Stimulated activated CD4-positive, alpha-beta T cell treated with anti-CD3 and anti-CD28 coated beads, Interleukin-1b, Interleukin-23, amount 100 ng/mL, for 4 hours (primary cell): Measurements from ENCODE around the gene MACROD1.
A peak's percentile ranks its signal among the peaks of the same experiment; 100 is the strongest.
"Not testable (repeated sequence)": the region's sequence is repeated elsewhere in the genome, so short reads cannot be mapped to it uniquely, and the experiment has no call there.

Source experiments
- DNase-seq, 2 donors: peaks; one replicate each; pipeline ENCODE4 v3.0.0-alpha.2; 2020; ENCODE audit warnings: low read depth in 2 of 2

MACROD1 gene

DNA sequence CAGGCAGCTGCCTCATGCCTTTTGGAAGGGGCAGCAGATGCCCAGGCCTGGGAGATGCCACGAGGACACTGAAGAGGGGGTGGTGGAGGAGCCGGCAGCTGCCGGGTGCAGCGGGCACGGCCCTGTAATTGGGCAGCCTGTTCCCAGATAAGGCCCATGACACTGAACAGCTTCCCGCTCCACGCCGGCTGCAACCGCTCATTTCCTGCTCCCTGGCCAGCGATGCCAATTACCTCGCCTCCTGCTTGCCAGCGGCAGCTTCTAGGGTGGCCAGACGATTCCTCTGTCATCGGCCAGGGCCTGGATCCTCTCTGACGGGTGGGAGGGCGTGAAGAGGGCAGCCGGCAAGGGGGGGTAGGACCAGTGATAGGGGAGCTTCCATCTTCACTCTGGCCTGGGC, 107.4 kb downstream of the MACROD1 start:
- DNase-seq = no peak

DNA sequence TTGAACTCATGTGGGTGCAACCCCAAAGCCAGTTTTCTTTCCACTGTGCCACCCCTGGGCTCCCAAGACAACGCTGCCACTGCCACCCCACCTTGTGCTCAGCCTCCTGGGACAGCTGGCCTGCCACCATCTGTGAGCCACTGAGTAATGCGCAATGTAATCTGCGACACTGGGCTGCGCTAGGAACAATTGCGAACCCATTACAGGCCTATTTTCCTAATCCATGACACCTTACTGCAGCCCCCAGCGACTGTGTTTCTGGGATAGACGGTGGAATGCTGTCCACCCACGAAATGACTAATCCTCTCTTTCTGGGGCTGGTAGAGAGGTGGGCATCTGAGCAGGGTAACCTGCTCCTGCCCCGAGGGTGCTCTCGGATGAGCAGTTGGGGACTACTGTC, 108.0 kb downstream of the MACROD1 start:
- no peak for DNase-seq

DNA sequence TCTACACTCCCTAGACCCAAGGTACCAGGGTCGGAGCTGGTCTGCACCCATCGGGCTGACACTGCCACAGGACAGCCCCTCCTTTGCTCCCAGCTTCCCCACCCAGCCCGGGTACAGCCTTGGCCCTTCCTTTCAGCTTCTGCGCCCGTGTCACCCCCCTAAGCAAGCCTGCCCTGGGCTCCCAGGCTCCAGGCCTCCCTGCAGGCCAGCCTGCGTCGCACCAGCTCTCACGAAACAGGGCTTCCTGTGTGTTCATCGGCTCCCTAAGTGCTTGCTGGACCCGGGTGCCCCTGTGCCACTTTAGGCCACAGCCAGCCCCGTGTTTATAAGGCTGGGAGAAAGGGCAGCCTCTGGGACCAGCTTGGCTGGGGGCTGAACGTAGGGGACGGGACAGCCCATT, 109.1 kb downstream of the MACROD1 start:
- no peak for DNase-seq

DNA sequence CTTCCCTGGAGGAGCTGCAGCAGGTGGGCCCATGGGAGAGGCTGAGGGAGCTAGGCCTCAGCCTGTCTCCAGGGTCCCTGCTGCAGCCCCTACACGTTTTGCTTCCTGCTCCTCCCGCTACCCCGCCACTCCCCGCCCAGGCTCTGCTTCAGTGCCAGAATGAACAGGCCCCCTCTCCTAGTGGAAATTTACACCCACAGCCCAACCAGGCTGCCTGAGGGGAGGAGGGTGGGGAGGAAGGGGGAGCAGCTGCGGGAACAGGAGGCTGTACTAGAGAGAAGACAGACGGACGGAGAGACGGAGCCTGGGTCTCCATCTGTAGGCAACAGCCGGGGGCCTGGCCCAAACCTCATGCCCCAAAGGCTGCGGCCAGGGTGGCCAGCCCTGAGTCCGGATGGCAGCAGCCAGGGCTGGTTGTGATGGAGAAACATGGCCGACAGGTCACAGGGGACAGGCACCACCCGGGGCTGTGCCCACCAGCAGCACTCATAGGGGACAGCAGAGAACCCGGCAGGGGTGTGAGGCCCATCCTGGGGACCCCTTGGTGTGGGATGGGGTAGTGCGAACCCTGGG, 109.6 kb downstream of the MACROD1 start:
- DNase-seq = no peak

DNA sequence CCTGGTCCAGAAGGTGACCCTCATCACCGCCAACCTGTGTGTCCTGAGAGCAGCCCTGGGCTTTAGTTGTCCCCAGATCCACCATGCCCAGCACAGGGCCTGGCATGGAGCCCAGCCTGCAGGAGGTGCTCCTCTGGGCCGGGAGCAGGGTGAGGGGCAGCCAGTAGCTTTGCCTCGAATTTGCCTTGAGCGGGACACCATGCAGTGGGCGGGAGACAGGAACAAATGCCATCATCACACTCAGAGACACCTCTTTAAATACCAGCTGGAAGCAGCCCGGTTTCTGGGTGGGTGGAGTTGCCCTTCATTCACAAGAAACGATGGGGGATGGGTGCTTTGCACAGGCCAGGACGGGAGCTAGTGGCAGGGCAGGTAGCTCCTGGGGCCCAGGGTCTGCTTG, 110.8 kb downstream of the MACROD1 start:
- DNase-seq = no peak

DNA sequence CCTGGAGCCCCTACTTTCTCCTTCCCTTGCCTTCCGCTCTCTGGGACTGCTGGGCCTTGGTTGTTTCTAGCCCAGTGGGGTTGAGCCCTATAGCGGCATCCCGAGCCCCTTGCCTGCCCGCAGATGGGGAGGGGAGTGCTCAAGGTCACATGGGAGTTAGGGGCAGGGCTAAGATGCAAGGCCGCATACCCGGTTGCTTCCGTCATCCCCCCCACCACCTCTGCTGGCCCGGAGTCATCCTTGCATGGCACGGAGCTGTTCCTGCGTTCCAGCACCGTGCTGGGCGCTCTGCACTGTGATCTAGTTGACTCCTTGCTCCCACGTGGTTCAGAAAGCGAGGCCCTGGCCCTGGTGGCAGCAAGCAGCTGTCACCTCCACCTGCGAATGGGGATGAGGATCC, 112.2 kb downstream of the MACROD1 start:
- no peak for DNase-seq

DNA sequence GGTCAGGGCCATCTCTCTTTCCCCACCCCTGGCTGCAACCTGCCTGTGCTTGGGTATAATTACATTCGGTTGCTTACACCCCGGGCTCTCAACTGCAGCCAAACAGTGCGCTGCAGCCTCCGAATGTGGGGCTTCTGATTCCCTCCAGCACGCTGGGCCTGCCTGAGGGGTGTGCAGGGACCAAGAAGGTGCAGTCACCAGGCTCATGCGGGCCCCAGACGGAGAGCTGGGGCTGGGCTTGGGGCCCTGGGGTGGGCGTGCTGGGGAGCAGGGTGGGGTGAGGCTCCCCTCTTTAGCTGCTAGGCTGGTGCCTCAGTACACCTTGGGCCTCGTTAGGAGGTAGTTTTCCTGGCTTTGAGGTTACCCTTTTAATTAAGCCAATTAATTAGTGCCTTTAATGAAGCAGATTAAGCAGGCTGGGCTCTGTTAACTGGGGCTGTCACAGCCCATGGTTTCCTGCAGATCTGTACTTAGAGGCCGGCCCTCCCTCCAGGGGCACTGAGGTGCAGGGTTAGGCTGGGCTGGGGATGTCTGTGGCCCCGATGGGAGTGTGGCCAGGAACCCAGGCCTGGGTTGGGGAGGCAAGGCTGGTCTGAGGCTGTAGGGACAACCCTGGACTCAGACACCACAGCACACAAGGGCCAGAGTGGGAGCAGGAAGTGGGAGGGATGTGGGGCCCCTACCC, 112.8 kb downstream of the MACROD1 start:
- no peak for DNase-seq

DNA sequence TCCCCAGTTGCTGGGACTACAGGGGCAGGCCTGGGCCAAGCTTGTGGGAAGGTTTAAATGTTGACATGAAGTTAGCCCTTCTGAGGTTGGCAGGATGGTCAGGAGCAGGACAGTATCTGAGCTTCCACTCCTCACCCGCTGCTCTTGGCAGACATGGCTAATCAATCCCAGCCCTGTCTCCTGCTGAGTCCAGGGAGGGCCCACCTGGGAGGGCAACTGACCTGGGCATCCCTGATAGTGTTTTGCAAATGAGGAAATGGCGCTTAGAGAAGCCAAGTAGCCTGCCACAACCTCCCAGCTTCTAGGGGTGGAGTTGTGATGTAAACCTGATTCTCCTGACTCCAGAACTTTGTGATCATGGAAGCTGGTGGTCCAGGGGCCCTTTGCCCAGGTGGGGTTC, 113.5 kb downstream of the MACROD1 start:
- DNase-seq = no peak

DNA sequence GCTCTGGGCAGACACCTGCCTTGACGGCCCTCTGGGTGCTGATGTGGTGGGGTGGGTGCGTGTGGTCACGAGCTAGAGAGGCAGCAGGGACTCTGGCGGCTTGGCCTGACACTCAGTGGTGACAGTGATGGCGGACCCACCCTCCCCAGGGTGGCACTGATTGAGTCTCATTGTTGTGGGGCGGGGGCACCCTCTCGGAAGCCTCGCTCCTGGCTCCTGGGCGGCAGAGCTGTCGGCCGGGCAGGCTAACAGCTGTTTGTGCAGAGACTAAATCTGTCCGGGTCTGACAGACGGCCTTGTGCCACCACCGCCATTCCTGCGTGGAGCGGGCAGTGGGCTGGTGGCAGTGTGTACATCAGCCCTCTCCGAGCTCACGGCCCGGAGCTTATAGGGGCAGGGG, 114.6 kb downstream of the MACROD1 start:
- DNase-seq = no peak

DNA sequence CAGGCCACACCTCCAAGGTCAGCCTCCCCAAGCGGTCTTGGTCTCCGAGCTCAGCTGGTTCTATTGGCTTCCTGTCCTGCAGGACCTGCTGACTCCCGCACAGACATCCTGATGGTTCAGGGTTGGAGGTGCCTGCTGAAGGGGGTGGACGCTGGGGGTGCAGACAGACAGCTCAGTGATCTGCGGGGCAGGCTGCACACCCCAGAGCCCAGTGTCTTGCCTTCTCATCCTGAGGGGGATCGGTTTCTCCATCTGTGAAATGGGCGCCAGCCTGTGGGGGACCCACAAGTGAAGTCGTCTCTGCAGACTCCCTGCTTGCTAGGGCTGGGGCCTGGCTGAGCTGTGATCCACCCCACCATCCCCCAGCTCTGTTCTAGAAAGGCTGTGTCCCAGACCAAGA, 116.4 kb downstream of the MACROD1 start:
- DNase-seq = no peak

DNA sequence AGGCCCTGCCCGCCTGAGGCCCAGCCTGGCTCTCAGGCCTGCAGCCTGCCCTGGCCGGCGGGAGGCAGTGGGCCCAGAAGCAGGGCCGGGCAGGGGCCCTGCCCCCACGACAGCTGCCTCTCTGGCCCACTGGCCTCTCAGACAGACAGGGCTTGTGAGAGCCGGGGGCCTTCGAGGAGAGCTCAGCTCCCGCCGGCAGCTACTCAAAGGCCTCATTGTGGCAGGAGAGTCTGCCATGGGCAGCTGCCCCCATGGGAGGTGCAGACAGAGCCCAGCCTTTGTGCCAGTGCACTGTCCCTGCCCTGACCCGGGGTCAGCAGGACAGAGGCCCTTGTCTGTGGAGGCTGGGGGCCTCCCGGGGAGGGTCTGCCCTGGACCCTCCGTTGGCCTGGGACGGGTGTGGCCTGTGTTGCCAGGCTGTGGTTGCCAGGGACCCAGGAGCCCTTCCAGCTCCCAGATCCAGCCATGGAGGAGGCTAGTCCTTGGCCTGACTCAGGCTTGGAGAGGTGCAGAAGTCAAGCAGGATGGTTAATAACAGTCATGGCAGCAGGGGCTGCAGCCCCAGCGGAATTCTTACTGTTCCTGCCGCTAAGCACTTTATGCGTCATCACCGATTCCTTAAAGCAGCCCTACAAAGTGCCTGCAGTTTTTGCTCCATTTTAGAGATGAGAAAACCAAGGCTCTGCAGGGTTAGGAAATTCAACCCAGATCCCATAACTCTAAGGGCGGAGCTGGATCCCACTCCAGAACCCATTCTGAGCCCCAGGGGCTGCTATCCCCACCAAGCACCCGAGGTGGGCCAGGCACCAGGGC, 117.7 kb downstream of the MACROD1 start:
- no peak for DNase-seq

DNA sequence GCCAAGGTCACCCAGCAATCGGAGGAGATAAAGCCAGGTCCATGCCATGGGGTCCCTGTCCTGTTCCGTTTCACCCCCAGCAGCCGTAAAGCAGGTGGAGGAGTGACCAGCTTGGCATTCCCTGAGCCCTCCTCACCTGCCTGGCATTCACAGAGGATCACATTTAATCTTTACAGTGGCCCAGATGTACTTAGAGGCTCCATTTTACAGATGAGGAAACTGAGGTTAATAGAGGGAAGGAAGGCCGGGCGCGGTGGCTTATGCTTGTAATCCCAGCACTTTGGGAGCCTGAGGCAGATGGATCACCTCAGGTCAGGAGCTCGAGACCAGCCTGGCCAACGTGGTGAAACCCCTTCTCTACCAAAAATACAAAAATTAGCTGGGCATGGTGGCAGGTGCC, 118.5 kb downstream of the MACROD1 start:
- not testable (repeated sequence) for DNase-seq

DNA sequence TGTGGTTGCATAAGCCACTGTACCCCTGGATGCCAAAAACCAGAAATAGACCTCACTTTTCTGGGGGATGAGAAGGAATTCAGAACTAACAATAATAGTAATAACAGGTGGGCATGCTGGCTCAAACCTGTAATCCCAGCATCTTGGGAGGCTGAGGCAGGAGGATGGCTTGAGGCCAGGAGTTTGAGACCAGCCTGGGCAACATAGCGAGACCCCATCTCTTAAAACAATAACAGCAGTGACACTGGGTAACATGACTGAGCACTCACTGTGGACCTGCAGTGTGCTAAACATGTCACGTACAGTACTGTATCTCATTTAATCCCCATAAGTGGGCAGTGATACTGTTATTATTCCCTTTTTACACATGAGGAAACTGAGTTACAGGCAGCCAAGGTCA, 120.2 kb downstream of the MACROD1 start:
- no peak for DNase-seq

DNA sequence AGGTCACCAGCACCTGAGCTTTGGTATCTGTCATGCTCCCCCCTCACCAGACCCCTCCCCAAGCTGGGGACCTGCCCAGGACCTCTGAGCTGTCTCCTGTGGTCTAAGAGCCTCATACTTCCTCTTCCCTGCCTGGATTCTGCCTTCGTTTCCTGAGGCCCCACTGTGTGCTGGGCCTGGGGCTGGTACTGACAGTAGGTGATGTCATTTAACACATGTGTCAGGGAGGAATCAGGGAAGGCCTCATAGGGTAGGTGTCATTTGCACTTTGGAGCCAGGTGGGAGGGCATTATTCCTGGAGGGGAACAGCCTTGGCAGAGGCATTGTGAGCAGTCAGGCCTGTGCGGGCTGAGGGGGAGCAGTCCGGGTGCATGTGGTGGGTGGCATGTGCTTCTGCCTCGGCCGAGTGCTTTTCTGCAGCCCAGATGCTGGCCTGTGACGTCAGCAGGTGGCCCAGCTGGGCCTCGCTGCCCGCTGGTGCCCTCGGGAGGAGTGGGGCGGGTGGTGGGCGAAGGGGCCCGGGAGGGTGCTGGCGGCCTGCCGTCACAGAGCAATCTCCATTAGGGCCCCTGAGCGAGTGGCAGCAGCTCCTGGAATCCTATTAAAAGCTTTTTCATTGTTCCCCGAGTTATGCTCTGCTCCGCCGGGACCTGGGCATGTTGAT, 121.1 kb downstream of the MACROD1 start:
- DNase-seq = no peak

DNA sequence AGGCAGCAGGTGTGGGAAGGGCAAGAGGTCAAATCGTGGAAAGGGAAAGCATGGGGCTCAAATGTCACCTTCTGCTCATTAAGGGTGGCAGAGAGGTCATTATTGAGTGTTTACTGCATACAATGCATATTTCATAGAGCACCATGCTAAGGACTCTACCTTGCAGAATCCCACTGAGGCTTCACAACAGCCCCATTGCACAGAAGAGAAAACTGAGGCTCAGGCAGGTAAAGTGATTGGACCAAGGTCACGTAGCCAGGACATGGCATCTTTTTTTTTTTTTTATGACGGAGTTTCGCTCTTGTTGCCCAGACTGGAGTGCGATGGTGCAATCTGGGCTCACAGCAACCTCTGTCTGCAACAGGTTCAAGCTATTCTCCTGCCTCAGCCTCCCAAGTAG, 122.4 kb downstream of the MACROD1 start:
- no peak for DNase-seq

DNA sequence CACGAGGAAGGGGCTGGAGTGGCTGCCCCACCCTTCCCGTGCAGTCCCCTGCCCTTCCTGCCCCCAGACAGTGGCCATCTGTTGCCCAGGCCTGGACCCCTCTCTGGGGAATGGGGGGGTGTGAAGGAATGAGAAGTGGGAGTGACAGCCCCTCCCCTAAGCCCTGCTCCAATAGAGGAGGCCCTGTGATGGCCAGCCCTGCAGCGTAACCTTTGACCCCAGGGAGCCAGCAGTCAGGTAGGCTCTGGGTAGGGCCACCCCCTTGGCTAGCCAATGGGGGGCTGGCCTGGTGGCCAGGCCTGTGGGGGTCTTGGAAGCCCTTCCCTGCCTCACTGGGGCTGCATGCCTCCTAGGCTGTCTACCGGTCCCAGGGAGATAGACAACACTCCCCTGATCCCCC, 123.6 kb downstream of the MACROD1 start:
- DNase-seq = no peak

DNA sequence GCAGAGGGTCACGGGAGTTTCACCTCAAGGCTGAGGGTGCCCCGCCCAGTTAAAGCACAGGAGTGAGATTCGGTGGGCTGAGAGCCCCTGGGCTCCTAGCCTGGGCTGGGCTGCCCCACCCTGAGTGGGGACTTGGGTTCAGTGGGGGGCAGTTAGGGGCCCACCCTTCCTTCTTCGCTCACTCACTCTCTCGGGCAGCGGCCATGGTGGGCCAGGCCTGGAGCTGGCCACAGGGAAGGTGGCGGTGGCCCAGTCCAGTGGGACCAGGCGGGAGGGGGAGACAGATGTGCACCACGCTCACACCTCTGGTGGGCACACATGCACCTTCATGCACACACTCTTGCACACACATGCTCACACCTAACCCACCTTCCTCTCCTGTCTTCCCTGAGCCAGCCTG, 124.1 kb downstream of the MACROD1 start:
- no peak for DNase-seq

DNA sequence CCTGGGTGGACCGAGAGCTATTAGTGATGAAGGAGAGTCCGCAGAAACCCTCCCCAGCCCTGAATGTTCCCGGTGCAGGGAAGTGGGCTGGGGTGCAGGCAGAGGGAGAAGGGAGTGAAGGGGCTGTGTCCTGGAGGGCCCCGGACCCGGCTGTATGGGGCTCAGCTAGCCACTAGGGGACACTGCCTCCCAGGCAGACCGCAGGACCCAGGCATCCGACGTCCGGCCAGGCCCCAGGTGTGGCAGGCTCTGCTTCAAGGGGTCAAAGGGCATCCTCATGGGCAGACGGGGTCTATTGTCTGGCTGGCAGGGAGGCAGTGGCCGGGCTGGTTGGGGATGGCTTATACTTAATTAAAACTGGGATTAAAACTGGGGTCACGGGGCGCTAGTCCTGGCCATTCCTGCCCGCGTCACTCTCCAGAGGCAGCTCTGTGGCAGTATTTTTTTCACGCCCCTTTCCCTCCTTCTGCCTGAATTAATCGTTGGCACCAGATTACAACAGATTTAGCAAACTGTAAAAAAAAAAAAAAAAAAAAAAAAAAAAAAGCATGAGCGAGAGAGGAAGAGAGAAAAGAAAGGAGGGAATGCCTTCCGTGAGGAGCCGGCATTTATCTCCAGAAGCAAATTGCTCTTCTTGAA, 125.1 kb downstream of the MACROD1 start:
- DNase-seq = no peak

DNA sequence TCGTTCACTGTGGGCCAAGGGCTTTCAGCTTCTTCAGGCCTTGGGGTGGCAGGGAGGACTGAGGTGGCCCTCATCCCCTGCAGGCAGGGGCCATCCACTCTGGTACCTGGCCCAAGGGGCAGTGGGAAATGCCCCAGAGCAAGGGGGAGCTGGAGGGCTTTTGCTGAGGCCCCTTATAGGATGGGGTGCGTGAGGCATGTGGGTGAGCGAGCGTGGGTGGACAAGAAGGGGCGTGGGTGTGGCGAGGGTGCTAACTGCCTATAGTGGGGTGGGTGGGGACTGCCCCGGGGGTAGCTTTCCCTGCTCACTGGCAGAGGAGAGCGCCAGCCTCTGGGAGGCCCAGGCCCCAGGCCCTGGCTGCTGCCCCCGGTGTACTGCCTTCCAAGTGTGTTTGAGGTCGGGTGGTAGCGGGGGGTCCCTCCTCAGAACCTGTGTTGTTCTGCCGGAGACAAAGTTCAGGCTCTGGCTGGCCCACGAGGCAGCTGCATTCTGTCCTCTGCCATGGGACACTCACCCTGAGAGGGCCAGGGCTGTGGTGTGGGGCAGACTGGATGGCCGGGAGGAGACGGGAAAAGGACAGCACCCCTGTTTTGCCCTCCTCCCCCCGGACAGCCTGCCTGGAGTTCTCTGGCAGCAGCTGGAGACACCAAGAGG, 126.8 kb downstream of the MACROD1 start:
- peak in 1 of 2 donors; percentile 19 for DNase-seq

DNA sequence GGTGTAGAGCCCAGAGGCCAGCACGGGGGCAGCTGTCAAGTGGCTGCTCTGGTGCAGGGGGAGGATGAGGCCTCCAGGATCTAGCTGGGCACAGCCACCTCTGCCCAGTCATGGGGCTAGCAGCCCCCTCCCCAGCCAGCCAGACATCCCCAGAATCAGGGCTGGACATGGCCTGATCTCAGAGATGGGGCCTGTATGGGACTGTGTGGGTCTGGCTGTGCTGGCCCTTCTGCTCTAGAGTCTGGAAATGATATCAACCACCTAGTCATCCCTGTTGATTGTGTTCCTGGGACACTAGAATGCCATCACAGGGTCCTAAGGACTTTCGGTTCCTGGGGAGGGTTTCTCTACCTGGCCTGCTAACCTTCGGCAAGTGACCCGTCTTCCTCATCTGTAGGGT, 127.4 kb downstream of the MACROD1 start:
- no peak for DNase-seq

DNA sequence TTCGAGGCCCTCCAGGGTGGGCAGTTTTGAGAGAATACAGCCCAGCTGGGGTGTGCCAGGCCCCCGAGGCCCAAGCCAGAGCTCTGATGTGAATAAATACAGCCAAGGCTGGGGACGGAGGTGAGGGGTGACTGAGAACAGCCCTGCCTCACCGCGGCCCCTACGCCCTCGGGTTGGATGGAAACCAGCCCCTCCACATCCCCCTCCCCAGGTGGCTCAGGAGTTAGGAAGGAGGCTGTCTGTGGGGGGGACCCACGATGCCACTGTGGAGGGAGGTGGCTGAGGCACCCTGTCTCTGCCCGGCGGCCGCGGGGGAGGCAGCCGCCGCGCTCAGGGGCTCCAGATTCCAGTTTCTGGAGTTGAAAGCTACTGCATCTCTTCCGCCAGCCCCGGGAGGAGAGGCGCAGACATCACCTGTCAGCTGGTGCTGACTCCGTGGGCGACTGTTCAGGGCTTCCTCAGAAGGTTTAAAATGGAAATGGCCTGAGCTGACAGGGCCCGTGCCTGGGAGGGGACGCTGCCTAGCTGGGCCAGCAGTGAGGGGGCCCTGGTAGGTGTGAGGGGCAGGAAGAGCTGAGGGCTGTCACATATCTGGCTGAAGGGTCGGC, 128.8 kb downstream of the MACROD1 start:
- DNase-seq = no peak
